Vagina (tissue), 2 donors: ENCODE data around the gene CCL19.
"Not testable (repeated sequence)": the region's sequence is repeated elsewhere in the genome, so short reads cannot be mapped to it uniquely, and the experiment has no call there.

ENCODE experiments used
- CTCF ChIP-seq, 3 experiments: fragments of 450-650 bp in 2 of 3; fragments of 200-600 bp in 1 of 3; sonication (generic) in 1 of 3; IDR thresholded peaks; one replicate each; pipeline ENCODE4 v1.5.1; 2017 to 2019; ENCODE audit warnings: antibody characterized with exemption in 3 of 3, mild to moderate bottlenecking in 2 of 3, moderate library complexity in 2 of 3
- POLR2A ChIP-seq, 2 donors: fragments of 450-650 bp; IDR thresholded peaks; one replicate each; pipeline ENCODE4 v1.6.1; 2017; ENCODE audit warnings: antibody characterized with exemption in 2 of 2, mild to moderate bottlenecking in 2 of 2, moderate library complexity in 2 of 2

GRCh38 chr9:34719769-34720025 lies 28.6 kb upstream of the CCL19 start:
- not testable (repeated sequence) for TF ChIP-seq CTCF, POLR2A (IDR thresholded peaks at IDR 0.05)
